Measurements from ENCODE around the gene PTPRN2.

PTPRN2 gene

DNA sequence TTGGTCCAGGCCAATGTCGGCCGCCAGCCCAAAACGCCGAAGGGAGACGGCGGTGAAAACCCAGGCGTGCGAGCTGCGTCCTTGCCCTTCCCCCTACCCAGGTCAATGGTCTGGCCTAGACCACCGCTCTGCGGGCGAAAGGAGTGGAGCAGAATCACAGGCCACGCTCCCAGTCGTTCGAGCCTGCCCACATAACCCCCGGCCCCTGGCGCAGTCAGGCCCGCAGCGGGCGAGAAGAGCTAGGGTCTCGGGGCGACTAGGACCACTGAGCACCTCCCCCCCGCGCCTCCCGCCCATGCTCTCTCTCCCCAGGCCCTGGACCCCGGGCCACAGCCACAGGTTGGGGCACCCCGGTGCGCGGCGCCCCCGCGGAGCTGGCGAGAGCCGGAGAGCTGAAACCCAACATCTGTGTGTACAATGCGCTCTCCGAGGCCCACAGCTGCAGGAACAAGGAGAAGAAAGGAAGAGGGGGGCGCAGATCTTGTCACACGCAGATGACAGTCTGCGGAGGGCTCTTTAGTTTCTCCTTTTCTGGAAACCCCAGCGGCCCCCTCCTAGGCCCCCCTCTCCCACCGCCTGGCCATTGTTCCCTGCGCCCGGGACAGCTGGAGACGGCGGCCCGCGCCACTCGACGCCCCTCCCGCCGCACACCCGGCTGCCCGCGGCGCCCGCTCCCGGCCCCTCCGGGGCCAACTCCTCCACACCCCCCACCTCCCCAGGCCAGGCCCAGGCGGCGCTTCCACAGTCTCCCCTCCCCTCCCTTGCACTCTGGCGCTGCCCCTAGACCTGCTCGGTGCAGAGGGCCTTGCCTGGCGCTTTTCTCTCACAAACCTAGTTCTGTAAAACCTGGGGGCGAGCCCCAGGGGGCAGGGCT lies 895.8 kb downstream of the PTPRN2 start:
- Mint-ChIP-seq H3K9me3 (no peaks in the 10 kb centered on the region), H3K36me3 (no peaks in the 10 kb centered on the region), H3K4me3 (peak overlapping the region; percentile 80), H3K4me1 (peaks cover 24% of the 10 kb centered on the region), H3K27me3 (peaks cover 33% of the 10 kb centered on the region), H3K27ac (no peak overlapping the region)

DNA sequence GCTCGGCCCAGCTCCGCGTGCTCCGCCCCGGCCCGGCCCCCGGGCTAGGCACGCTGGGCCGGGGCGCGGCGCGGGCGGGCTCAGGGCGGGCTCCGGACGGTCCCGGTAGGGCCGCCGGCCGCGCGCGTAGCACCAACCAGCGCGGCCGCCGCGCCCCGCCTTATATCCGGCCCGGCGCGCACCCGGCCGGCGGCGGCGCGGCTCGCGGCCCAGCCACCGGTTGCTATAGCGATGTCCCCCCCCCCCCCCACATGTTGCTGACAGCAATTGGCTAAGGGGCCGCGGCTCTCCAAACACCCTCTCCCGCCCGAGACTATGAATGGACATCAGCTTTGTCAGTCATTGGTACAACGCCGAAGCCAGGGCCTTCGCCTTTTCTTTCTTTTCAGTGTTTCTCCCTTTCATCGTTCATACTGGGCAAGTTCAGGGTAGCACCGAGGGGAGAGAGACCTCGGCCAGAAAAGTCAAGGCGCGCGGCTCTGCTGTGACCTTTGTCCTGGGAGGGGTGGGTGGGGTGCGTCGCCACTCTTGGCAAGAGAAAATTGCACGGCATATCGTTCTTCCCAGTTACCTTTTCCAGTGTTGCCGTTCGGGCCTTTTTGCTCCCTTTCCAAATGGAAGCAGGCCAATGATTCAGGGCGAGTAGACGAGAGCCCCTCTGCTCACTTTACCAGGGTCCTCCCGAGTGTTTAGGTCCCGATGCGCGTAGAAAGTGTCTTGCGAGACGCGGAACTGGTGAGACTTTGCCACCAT lies 896.6 kb downstream of the PTPRN2 start:
- peaks cover 39% of the 10 kb centered on the region for H3K27me3 Mint-ChIP-seq
- no peak overlapping the region for H3K27ac Mint-ChIP-seq

DNA sequence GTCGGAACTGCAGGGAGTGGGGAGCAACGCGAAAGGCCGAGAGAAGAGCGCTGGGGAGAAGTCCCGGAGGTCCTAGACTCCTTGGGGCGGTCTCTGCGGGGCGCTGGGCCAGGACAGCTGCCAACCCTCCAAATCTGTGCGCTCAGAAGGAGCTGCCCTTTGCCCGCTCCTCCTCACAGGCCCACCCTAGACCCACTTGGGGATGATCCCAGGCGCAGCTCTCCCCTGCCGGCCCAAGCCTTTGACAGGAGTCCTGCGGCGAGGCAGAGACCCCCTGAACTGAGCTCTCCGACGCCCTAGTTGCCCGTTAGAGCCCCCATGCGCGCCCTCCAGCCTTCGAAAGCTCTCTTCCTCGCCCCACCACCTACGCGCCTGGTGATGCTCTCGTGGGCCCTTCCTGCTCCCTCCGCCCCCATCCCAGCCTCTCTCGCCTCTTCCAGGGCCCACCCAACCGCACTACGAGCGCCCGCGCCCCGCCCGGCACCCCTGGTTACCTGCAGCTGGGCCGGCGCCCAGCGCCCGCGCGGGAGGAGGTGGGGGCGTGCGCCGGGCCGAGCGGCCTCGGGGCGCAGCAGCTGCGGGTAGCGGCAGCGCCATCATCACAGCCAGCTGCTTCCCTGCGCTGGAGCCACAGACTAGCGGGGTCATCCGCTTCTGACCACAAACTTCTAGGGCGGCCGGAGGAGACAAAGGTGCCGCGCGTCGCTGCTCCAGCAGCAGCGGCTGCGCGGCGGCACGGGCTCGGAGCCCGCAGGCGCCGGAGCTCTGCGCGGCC lies 897.4 kb downstream of the PTPRN2 start:
- Mint-ChIP-seq H3K27ac (no peak overlapping the region), H3K36me3 (peaks cover 2% of the 10 kb centered on the region), H3K9me3 (no peaks in the 10 kb centered on the region), H3K4me1 (peaks cover 31% of the 10 kb centered on the region), H3K4me3 (peak overlapping the region; percentile 57), H3K27me3 (peaks cover 36% of the 10 kb centered on the region)

More for the DNA sequence above, 896.6 kb downstream of the PTPRN2 start:
- peaks cover 31% of the 10 kb centered on the region for H3K4me1 Mint-ChIP-seq
- peak overlapping the region; percentile 80 for H3K4me3 Mint-ChIP-seq
- no peaks in the 10 kb centered on the region for H3K9me3 Mint-ChIP-seq
- H3K36me3 Mint-ChIP-seq, result peaks cover 2% of the 10 kb centered on the region

DNA sequence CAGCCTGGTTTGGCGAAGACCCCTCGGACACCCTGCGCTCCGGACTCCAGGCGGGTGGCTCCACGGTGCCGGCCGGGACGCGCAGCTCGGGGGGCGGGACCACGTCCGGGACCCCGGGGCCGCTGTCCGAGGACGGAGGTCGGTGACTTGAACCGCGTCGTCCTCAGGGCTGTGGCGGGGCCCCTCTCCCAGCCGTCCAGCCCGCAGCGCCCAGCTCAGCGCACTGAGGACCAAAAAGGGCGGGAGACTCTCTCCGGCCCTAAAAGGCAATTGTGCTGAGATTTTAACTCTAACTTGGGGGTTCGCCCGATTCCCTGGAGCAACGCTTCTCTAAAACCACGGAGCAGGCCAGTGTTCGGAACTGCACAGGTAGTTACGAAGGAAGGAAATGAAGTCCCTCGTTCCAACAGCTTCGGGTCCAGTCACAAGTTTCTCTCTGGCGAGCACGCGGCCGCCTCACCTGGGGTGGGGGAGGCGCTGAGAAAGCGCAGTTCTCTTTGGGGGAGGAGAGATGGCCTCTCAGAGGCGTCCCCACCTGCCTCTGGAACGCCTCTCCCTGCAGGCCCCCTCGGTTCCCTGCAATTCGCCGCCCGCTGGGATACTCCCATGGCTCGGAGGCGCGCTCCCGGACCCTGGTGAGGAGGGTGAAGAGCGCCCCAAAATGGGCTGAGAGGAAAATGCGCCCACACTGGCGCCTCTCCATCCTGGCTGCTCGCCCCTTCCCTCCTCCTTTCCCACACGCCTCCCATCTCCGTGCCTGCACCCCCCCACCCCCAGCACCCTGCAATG lies 898.2 kb downstream of the PTPRN2 start:
- Mint-ChIP-seq H3K27ac (no peak overlapping the region), H3K27me3 (peaks cover 33% of the 10 kb centered on the region), H3K4me1 (peaks cover 31% of the 10 kb centered on the region)

DNA sequence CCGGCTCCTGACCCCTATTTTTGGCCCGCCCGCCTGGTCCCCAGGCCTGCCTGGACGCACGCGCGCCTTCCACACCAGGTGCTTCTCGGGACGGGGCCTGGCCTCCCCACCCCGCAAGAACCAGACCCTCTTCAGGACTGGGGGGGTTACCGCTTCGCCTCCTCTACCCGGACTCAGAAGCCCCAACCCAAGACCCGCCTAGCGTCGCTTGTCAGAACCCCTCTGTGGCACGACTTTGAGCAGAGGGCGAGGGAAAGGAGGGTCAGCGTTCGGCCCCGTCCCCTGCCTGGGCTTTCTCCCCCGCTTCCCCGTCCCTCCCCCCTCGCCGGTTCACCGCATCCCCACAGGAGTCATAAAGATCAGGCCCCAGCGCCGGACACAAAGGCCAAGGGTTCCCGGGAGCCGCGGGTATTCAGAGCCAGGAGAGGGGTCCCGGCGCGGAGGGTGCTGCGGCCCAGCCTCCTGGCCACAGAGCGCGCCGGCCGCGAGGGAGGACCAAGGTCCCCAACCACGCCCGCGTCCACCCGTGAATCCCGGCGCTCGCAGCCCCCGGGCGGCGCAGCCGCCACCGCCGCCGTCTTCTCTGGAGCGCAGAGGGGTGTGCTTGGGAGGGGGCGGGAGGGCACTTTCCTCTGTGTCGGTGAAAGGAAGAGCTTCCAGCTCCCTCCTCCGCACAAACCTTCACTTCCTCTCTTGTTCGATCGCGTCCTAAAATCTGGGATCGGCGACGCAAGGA lies 898.9 kb downstream of the PTPRN2 start:
- Mint-ChIP-seq H3K4me1 (peaks cover 29% of the 10 kb centered on the region), H3K9me3 (no peaks in the 10 kb centered on the region), H3K36me3 (peaks cover 2% of the 10 kb centered on the region), H3K27ac (no peak overlapping the region), H3K4me3 (peak overlapping the region; percentile 44), H3K27me3 (peaks cover 32% of the 10 kb centered on the region)

More for the DNA sequence above, 898.2 kb downstream of the PTPRN2 start:
- Mint-ChIP-seq H3K36me3 (peaks cover 2% of the 10 kb centered on the region), H3K9me3 (no peaks in the 10 kb centered on the region), H3K4me3 (peak overlapping the region; percentile 42)

DNA sequence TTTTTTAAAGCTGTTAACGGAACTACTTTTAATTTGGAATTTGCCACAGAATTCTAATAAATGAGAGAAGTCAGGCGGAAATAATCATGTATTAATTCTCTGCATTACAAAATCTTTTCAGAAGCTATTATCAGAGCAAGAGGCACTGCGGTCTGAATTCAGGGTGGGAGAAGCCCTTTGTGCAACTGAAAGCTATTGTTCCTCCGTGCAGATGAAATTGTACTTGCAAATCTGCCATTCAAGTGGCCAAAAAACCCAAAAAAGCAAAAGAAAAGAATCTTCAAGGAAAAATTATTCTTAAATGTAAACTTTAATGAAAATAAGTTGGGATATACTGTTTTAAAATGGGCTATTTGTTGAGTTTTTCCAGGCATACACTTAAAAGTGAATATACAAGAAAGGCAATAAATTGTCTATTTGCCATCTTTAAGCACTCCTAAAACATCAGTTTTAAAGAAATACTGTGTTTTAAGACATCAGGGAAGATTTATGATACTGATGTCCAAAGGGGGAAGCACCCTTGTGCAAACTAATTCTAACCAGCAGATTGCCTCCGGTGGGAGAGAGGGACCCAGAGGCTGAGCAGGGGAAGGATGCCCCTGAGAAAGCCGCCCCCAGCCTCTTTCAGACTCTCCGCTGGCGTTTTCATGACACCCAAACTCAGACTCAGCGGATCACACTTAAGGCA lies 899.6 kb downstream of the PTPRN2 start:
- peaks cover 32% of the 10 kb centered on the region for H3K4me1 Mint-ChIP-seq
- H3K27ac Mint-ChIP-seq, result no peak overlapping the region
- H3K27me3 Mint-ChIP-seq, result peaks cover 38% of the 10 kb centered on the region
- peaks cover 2% of the 10 kb centered on the region for H3K36me3 Mint-ChIP-seq
- H3K4me3 Mint-ChIP-seq, result peak overlapping the region; percentile 44
- H3K9me3 Mint-ChIP-seq, result no peaks in the 10 kb centered on the region

DNA sequence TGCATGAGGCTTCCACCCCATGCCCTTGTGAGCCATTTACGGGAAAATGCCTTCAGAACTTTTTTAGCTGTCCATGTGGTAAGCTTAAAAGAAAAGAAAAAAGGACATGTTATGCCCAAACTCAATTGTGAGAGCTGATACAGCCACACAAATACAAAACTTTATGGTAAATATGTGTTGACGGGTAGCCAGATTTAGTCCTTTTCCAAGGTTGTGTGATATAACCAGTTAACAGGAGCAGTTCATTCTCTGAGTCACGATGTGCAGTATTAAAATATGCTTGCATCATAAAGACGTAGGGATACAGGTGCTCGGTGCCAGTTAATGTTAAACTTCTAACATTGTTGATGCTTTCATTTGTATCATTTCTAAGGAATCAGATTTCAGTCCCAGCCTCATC lies 900.5 kb downstream of the PTPRN2 start:
- no peak overlapping the region for H3K4me3 Mint-ChIP-seq
- H3K9me3 Mint-ChIP-seq, result no peaks in the 10 kb centered on the region
- H3K27me3 Mint-ChIP-seq, result peaks cover 43% of the 10 kb centered on the region
- H3K27ac Mint-ChIP-seq, result no peak overlapping the region
- peaks cover 36% of the 10 kb centered on the region for H3K4me1 Mint-ChIP-seq
- H3K36me3 Mint-ChIP-seq, result peaks cover 2% of the 10 kb centered on the region

DNA sequence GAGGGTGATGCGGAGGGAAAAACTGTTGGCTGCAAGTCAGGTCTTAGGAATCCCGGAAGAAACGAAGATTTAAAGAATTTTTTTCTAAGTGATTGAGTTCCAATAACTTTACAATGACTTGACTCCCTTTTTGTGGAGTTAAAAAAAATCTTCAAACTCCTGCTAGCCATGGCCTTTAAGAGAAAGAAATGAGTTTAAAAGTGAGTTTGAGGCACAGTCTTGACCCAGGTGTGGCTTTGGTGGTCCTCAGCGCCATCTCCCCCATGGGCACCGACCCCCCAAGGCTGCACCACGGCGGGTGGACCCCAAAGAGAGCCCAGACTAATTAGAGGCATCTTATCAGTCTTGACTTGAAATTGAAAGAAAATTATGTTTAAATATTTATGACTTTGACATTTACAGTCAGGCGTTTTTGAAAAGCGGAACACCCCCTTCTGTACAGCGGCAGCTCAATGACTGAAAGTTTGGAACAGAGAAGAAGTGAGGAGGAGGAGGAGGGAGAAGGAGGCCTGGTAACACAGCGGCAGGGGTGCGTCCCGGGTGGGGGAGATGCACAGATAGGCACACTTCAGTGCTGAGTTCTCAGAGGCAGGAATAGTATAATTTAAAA lies 901.2 kb downstream of the PTPRN2 start:
- H3K27ac Mint-ChIP-seq, result no peak overlapping the region
- H3K4me3 Mint-ChIP-seq, result peak overlapping the region; percentile 33

DNA sequence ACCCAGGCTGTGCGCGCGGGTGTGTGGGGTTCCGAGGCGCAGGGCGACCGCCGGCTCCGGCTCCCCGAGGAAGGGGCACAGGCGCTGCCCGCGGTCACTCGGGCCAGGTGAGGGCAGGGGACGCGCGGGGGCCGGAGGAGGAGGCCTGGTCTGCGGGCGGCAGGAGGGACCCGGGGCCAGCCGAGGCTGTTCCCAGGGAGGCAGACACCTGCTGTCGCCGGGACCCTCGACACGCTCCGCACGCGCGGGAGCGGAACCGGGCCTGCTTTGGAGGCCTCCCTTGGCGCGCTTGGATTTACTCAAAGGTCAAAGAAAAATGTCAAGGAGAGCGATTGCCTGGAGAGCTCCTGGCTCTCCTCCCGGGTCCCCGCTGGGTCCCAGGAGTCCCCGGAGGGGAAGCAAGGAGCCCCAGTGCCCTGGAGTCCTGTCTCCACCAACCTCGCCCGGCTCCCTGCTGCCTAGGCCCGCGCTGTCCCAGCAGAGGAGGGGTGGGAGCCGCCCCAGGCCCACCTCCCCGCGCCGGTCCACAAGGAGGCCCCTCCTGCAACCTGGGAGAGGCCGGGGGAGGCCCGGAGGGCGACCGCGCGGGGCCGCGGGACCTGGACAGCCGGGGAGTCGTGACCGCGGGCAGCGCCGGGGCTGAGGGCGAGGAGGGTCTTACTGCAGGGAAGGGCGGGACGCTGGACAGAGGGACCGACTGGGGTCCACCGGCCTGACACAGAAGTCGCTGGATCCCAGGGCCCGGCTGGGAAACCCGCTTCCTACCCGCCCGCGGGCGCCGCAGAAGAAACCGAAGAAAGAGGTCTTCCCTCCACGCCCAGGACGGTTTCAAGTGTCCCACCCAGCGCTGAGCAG lies 902.0 kb downstream of the PTPRN2 start:
- no peak overlapping the region for H3K4me3 Mint-ChIP-seq
- H3K27ac Mint-ChIP-seq, result no peak overlapping the region
- H3K4me1 Mint-ChIP-seq, result peaks cover 28% of the 10 kb centered on the region
- peaks cover 2% of the 10 kb centered on the region for H3K36me3 Mint-ChIP-seq
- H3K27me3 Mint-ChIP-seq, result peaks cover 51% of the 10 kb centered on the region
- no peaks in the 10 kb centered on the region for H3K9me3 Mint-ChIP-seq

More for the DNA sequence above, 901.2 kb downstream of the PTPRN2 start:
- no peaks in the 10 kb centered on the region for H3K9me3 Mint-ChIP-seq
- H3K4me1 Mint-ChIP-seq, result peaks cover 33% of the 10 kb centered on the region
- peaks cover 48% of the 10 kb centered on the region for H3K27me3 Mint-ChIP-seq
- peaks cover 2% of the 10 kb centered on the region for H3K36me3 Mint-ChIP-seq

DNA sequence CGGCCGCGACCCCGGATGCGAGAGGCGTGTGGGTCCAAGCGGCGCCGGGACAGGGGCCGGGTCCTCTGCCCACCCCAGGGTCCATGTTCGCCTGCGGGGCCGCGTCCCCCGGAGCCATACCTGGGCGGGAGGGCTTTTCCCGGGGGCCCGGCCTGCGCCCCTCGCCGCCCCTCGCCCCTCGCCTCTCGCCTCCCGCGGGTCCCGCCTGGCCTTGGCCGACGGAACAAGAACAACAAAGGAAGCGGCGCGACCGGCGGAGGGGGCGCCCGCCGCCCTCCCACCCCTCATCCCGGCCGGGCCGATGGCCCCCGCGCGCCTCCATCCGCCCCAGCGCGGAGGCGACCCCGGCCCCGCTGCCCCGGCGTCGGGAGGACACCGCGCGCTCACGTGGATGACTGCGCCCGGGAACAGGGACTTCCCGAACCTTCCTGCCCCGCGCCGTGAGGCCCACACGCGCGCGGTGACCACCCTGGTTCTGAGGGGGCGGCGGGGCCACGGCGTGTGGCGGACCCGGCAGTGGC lies 902.7 kb downstream of the PTPRN2 start:
- Mint-ChIP-seq H3K4me3 (no peak overlapping the region), H3K4me1 (peaks cover 28% of the 10 kb centered on the region), H3K27me3 (peaks cover 58% of the 10 kb centered on the region), H3K27ac (no peak overlapping the region), H3K36me3 (peaks cover 2% of the 10 kb centered on the region), H3K9me3 (no peaks in the 10 kb centered on the region)

DNA sequence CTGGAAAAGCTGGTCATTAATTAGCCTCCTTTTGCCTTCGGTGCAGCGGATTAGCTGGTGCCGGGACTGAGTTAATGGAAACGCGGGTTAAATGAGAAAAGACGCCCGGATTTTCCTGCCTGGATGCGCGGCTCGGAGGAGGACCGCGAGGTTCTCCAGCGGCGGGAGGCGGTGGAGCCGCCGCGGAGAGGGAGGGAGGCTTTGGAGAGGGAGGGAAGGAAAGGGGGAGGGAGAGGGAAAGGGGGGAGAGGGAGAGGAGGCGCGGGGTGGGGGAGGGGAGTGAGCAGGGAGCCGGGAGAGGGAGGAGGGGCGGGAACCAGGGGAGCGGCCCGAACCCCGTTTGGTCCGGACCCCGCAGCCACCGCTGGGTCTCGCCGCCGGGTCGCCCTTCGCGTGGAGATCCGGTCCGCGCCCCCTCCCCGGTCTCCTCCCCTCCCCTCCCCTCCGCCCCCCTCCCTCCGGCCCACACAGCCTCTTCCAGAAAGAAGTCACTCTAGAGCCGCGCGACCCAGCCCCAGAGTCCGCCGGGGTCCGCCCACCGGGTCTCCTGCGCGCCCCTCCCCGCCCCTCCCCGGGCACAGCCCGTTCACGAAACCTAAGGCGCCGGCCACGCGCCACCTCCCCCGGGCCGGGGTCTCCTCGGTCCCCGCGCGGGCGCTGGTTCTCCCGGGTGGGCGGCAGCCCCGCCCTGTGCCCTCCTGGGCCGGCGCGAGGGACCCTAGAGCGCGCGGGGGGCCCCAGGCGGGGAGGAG lies 903.3 kb downstream of the PTPRN2 start:
- Mint-ChIP-seq H3K27ac (no peak overlapping the region), H3K4me3 (peak overlapping the region; percentile 54), H3K27me3 (peaks cover 61% of the 10 kb centered on the region), H3K4me1 (peaks cover 28% of the 10 kb centered on the region), H3K36me3 (peaks cover 2% of the 10 kb centered on the region), H3K9me3 (no peaks in the 10 kb centered on the region)

DNA sequence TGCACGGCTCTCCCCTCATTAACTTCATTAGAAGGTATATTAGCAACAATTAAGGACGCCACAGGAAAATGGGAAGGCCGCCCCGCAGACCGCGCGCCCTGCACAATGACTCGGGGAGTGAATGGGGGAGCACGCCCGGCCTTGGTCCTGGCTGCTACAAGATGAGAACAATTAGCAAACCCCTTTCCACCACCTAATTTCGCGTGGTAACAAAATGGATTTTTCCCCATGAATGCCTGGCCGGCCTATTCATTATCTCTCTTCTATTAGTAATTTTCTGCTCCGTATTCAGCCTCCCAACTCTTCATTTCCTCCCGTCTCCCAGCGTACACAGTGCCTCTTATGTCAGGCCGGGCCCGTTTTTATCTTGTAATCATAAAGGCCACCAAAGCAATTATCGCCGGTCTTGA lies 903.9 kb downstream of the PTPRN2 start:
- H3K4me3 Mint-ChIP-seq, result peak overlapping the region; percentile 54
- peaks cover 2% of the 10 kb centered on the region for H3K36me3 Mint-ChIP-seq
- H3K9me3 Mint-ChIP-seq, result no peaks in the 10 kb centered on the region
- H3K4me1 Mint-ChIP-seq, result peaks cover 28% of the 10 kb centered on the region
- H3K27ac Mint-ChIP-seq, result no peak overlapping the region
- peaks cover 65% of the 10 kb centered on the region for H3K27me3 Mint-ChIP-seq
